Left ventricle myocardium inferior (tissue), 1 donor: ENCODE data around the gene GRIK3. TPM values are rescaled to one million over a fixed set of nuclear protein-coding genes. Genes with fewer than 3 reads are reported as not detected.

Source experiments
- DNase-seq: peaks from one replicate; pipeline ENCODE4 v3.0.0-alpha.2; 2020
- H3K27ac ChIP-seq: fragments of 200-600 bp; replicated peaks from 2 replicates; pipeline ENCODE4 v1.8.0; 2021
- H3K27me3 ChIP-seq: fragments of 200-600 bp; 2 replicates; pipeline ENCODE4 v1.8.0; 2021; ENCODE audit warnings: low read depth
- H3K36me3 ChIP-seq: fragments of 200-600 bp; 2 replicates; pipeline ENCODE4 v1.8.0; 2021
- H3K4me1 ChIP-seq: fragments of 200-600 bp; 2 replicates; pipeline ENCODE4 v1.8.0; 2021
- H3K4me3 ChIP-seq: fragments of 200-600 bp; 2 replicates; pipeline ENCODE4 v1.8.0; 2021; ENCODE audit warnings: mild to moderate bottlenecking, moderate library complexity
- H3K9me3 ChIP-seq: fragments of 200-600 bp; replicated peaks from 2 replicates; pipeline ENCODE4 v1.8.0; 2021
- CTCF ChIP-seq: fragments of 200-600 bp; IDR thresholded peaks from 2 replicates; pipeline ENCODE4 v1.8.0; 2021; ENCODE audit warnings: antibody characterized with exemption, mild to moderate bottlenecking, borderline replicate concordance
- intact Hi-C: fragments of 100-400 bp; cut with micrococcal nuclease; formaldehyde crosslinking; loops from one replicate; pipeline ENCODE4 v1.11.0; 2022
- total RNA-seq: library from RNA; stranded (reverse); fragmentation: NEBNext Ultra II Directional; extraction: Animal tissue kit (Norgen Biotek cat#: 25700); gene quantifications from one replicate; pipeline ENCODE4 v1.2.1, GENCODE V29; 2021
- donor health status: DM: no; HTN: yes; CAD: no; lungs with severe emphysema.

The GRIK3 gene
- total RNA-seq, 1 donor from 2014 or later, result 0.55 TPM

- Histone ChIP-seq H3K4me1 (no peaks in the 10 kb centered on the region), H3K36me3 (no peaks in the 10 kb centered on the region), H3K27me3 (peaks cover 98% of the 10 kb centered on the region), H3K4me3 (no peak overlapping the region), H3K9me3 (no peaks in the 10 kb centered on the region), H3K27ac (no peak overlapping the region)
- TF ChIP-seq CTCF, result no peak
- intact Hi-C loops, result no loop called here
- DNase-seq, result no peak
These were observed 186.6 kb downstream of the GRIK3 start for GRCh38 chr1:36847761-36848160.

- Histone ChIP-seq H3K4me1 (no peaks in the 10 kb centered on the region), H3K36me3 (no peaks in the 10 kb centered on the region), H3K27ac (no peak overlapping the region), H3K4me3 (no peak overlapping the region), H3K27me3 (peaks cover 98% of the 10 kb centered on the region), H3K9me3 (no peaks in the 10 kb centered on the region)
- no peak for DNase-seq
- TF ChIP-seq CTCF, result no peak
- intact Hi-C loops, result no loop called here
These were observed 187.1 kb downstream of the GRIK3 start for GRCh38 chr1:36847186-36847585.

GRCh38 chr1:36846357-36846756 lies 188.0 kb downstream of the GRIK3 start:
- H3K27ac ChIP-seq, result no peak overlapping the region
- intact Hi-C loops, result no loop called here
- H3K27me3 ChIP-seq, result peaks cover 98% of the 10 kb centered on the region
- no peaks in the 10 kb centered on the region for H3K9me3 ChIP-seq
- H3K36me3 ChIP-seq, result no peaks in the 10 kb centered on the region
- no peak for TF ChIP-seq CTCF
- H3K4me3 ChIP-seq, result no peak overlapping the region
- DNase-seq, result no peak
- H3K4me1 ChIP-seq, result no peaks in the 10 kb centered on the region

GRCh38 chr1:36845802-36846201 lies 188.5 kb downstream of the GRIK3 start:
- no peaks in the 10 kb centered on the region for H3K4me1 ChIP-seq
- no peak for DNase-seq
- no peak for TF ChIP-seq CTCF
- H3K36me3 ChIP-seq, result no peaks in the 10 kb centered on the region
- intact Hi-C loops, result no loop called here
- no peak overlapping the region for H3K27ac ChIP-seq
- H3K4me3 ChIP-seq, result no peak overlapping the region
- peaks cover 98% of the 10 kb centered on the region for H3K27me3 ChIP-seq
- no peaks in the 10 kb centered on the region for H3K9me3 ChIP-seq

DNA sequence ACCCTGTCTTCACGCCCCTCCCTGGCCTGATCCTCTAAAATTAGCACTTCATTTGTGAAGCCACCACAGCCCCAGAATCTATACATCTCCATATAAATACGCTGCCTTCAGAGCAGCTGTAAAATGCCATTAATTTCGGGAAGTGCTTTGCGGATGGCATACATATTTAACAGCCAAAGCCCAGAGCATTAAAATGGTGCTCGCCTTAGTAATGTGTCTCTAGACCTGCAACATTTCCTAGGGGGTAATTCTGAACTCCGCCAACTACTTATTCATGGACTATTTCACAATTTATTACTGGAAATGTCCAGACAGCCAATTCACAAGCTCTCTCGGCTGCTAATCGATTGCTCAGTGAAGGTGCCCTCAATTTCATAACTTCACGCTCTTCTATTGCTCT lies 189.4 kb downstream of the GRIK3 start:
- Histone ChIP-seq H3K4me3 (no peak overlapping the region), H3K27me3 (peaks cover 98% of the 10 kb centered on the region), H3K9me3 (no peaks in the 10 kb centered on the region), H3K27ac (no peak overlapping the region), H3K36me3 (no peaks in the 10 kb centered on the region), H3K4me1 (no peaks in the 10 kb centered on the region)
- intact Hi-C loops, result no loop called here
- no peak for DNase-seq
- TF ChIP-seq CTCF, result no peak
